GM12891 (cell line): Measurements from ENCODE around the gene HOXA9.

ENCODE experiments used
- POLR2A ChIP-seq: IDR thresholded peaks from 2 replicates; pipeline ENCODE4 v1.6.1; 2011; ENCODE audit warnings: low read depth, low read length, control low read depth
- POLR2AphosphoS5 ChIP-seq: IDR thresholded peaks from 2 replicates; pipeline ENCODE4 v1.6.1; 2011; ENCODE audit warnings: low read depth, low read length, control low read depth
- POU2F2 ChIP-seq: IDR thresholded peaks from 2 replicates; pipeline ENCODE4 v1.6.1; 2011; ENCODE audit warnings: low read depth, mild to moderate bottlenecking, control low read depth, low read length, moderate library complexity

DNA sequence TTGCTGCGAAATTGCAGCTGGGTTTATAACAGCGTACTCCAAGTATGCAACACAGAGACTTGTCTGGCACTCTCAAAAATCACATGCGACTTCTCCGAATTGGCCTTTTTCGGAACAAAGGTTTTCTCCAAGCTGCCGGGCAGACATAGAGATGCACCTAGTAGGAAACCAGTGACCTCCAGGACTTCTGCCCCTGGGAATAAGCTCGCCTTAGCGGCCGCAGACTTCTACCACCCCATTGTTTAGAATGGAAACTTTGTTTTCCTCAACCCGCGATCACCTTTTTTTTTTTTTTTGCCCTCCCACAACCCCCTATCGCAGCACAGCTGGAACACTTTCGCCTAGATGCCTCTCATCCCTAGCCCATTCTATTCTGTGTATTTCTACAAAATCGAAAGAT, 13.7 kb upstream of the HOXA9 start:
- TF ChIP-seq POLR2A (no peak), POLR2AphosphoS5 (no peak), POU2F2 (no peak)
